Prostate gland (tissue), 2 donors: ENCODE measurements around the gene SAGE1.

ENCODE experiments used
- CTCF ChIP-seq, 4 experiments: fragments of 200-600 bp in 2 of 4; fragments of 450-650 bp in 2 of 4; sonication (generic) in 2 of 4; IDR thresholded peaks; 1 replicate in 3 of 4; 2 replicates in 1 of 4; pipeline ENCODE4 v1.5.1; 2016 to 2019; ENCODE audit warnings: antibody characterized with exemption in 4 of 4, mild to moderate bottlenecking in 2 of 4, moderate library complexity in 2 of 4
- POLR2A ChIP-seq: fragments of 450-650 bp; IDR thresholded peaks from one replicate; pipeline ENCODE4 v1.6.1; 2016; ENCODE audit warnings: antibody characterized with exemption, mild to moderate bottlenecking
- POLR2AphosphoS5 ChIP-seq: sonication (generic); formaldehyde crosslinking; IDR thresholded peaks from one replicate; pipeline ENCODE4 v1.6.1; 2017; ENCODE audit warnings: antibody characterized with exemption

DNA sequence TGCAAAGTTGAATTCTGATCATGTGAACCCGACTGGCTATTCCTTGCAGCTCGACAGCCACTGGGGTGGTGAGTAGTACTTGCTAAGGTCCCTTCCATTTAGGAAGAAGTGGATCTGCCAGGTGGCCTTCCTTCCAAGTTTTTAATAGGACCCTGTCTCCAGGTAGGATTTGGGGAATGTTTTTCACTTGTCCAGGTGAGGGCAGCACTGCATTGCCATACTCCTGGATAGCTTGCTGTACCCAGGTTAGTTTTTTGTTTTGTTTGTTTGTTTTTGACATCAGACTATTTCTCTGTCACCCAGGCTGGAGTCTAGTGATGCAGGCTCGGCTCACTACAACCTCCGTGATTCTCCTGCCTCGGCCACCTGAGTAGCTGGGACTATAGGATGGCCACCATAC lies 29.8 kb downstream of the SAGE1 start:
- TF ChIP-seq CTCF (IDR thresholded peaks at IDR 0.05) (no peak), POLR2A (no peak), POLR2AphosphoS5 (no peak)
